HG03378 (cell line): ENCODE measurements around the gene VWA5B1.
"Not testable (repeated sequence)": the region's sequence is repeated elsewhere in the genome, so short reads cannot be mapped to it uniquely, and the experiment has no call there.

Experiments
- ATAC-seq: cut with Tn5 transposase; IDR thresholded peaks from one replicate; pipeline ENCODE4 v1.9.1; 2021; ENCODE audit warnings: mild to moderate bottlenecking, moderate library complexity; ENCODE audit not compliant: unreplicated experiment

The VWA5B1 gene

GRCh38 chr1:20278692-20279130 is 12.0 kb upstream of the VWA5B1 start:
- no peak for ATAC-seq

- ATAC-seq = no peak
These were observed 11.2 kb upstream of the VWA5B1 start for GRCh38 chr1:20279509-20279908.

- ATAC-seq = no peak
These were observed 10.3 kb upstream of the VWA5B1 start for GRCh38 chr1:20280341-20280740.

- ATAC-seq = no peak
These were observed 9.8 kb upstream of the VWA5B1 start for GRCh38 chr1:20280906-20281305.

GRCh38 chr1:20281801-20282200 is 8.9 kb upstream of the VWA5B1 start:
- no peak for ATAC-seq

GRCh38 chr1:20282533-20282932 is 8.1 kb upstream of the VWA5B1 start:
- ATAC-seq = no peak

- ATAC-seq = no peak
These were observed 6.6 kb upstream of the VWA5B1 start for GRCh38 chr1:20284046-20284445.

- no peak for ATAC-seq
These were observed 6.0 kb upstream of the VWA5B1 start for GRCh38 chr1:20284625-20285024.

- no peak for ATAC-seq
These were observed 5.2 kb upstream of the VWA5B1 start for GRCh38 chr1:20285510-20285909.

- ATAC-seq = not testable (repeated sequence)
These were observed 3.0 kb upstream of the VWA5B1 start for GRCh38 chr1:20287696-20288095.

GRCh38 chr1:20291645-20292084 is 990 bp downstream of the VWA5B1 start:
- ATAC-seq = no peak

- ATAC-seq = no peak
These were observed 8.0 kb downstream of the VWA5B1 start for GRCh38 chr1:20298626-20299025.

- ATAC-seq = no peak
These were observed 10.9 kb downstream of the VWA5B1 start for GRCh38 chr1:20301463-20302107.

- ATAC-seq = no peak
These were observed 11.4 kb downstream of the VWA5B1 start for GRCh38 chr1:20302108-20302471.

GRCh38 chr1:20307026-20307425 is 16.4 kb downstream of the VWA5B1 start:
- no peak for ATAC-seq

- ATAC-seq = no peak
These were observed 17.9 kb downstream of the VWA5B1 start for GRCh38 chr1:20308569-20308968.

- ATAC-seq = no peak
These were observed 20.6 kb downstream of the VWA5B1 start for GRCh38 chr1:20311289-20311688.

GRCh38 chr1:20312310-20312709 is 21.6 kb downstream of the VWA5B1 start:
- no peak for ATAC-seq

- ATAC-seq = no peak
These were observed 22.1 kb downstream of the VWA5B1 start for GRCh38 chr1:20312818-20313217.

- no peak for ATAC-seq
These were observed 26.8 kb downstream of the VWA5B1 start for GRCh38 chr1:20317471-20317870.

GRCh38 chr1:20318521-20318920 is 27.8 kb downstream of the VWA5B1 start:
- no peak for ATAC-seq

GRCh38 chr1:20318971-20319370 is 28.3 kb downstream of the VWA5B1 start:
- ATAC-seq = no peak
